ENCODE results near the gene MS4A7.

Gene MS4A7

DNA sequence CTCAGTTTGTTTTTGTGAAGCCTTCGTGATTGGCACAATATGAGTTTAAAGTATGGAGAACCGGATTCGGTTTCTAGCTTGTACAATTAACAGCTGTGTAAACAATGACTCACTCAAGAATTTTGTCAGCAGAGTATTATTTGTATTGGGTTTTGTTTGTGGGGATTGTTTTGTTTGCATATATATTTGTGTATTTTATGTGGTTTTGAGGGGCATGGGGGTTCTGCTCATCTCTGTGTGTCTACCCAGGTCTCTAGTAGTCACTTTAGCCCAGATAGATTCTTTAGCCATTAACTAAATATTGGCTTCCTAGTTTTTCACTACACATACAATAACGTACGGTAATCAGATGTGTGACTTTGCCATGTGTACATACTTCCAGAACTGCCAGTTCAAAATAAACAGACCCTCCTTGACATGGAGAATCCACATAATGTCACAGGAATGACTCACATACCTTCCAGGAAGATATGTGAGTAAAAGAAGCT is 7.5 kb upstream of the MS4A7 start:
- in situ Hi-C loops (cut with HindIII; ENCODE audit: low sequenced_read_pairs): no loop called here

DNA sequence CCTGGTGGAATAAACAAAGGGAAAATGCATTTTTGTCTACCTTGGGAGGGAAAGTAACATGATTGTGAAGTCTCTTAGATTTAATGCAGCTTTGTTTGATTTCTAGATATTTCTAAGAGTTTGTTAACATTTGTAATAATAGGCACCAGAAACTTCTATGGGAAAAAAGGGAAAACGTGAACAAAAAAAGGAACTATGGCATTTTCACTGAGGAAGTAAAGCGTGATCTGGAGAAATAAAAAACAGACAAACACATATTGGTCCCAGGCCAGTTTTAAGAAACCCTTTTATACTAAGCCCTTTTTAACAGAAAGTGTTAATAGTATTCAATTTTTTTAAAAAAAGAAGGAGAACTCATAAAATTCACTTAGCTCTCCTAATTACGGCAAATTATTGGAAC is 6.9 kb upstream of the MS4A7 start:
- in situ Hi-C loops (cut with HindIII; ENCODE audit: low sequenced_read_pairs): no loop called here

DNA sequence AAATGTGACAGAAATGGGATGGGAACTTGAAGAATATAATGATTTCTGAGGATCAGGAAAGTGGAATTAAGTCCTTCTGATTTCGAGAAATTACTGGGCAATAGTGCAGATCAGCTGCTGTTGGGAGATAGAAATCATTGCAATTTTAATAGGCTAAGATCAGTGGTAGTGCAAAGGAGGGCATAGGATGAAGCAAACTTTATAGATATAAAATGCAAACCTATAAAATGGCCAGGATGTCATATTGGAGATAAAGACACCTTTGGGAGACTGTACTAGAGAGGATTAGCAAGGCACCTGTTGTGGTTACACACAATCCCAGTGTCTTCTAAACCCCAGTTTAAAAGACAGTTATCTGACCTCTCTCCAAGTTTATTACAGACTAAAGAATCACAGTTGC is 6.5 kb upstream of the MS4A7 start:
- in situ Hi-C loops (cut with HindIII; ENCODE audit: low sequenced_read_pairs): no loop called here

GRCh38 chr11:60372767-60373166 is 5.6 kb upstream of the MS4A7 start:
- in situ Hi-C loops (cut with HindIII; ENCODE audit: low sequenced_read_pairs): no loop called here

DNA sequence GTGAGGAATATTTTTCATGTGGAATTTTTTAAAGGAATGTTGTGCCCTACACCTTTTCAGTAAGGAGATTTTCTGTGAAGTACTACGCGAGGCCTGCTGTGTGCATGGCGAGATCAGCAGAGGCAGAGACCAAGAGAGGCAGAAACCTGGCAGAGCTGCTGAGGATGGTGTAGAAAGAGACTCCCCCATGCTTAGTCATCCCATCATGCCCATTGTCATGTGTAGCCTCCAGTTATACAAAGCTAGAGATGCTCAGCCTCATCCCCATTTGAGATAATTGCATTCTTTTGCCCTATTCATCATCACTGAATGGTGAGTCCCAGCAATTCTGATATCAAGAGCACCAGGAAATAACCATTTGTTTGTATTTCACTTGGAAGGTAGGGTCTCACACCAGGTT is 3.0 kb upstream of the MS4A7 start:
- in situ Hi-C loops (cut with HindIII; ENCODE audit: low sequenced_read_pairs): no loop called here

GRCh38 chr11:60376601-60377000 is 1.7 kb upstream of the MS4A7 start:
- in situ Hi-C loops (cut with HindIII; ENCODE audit: low sequenced_read_pairs): no loop called here

DNA sequence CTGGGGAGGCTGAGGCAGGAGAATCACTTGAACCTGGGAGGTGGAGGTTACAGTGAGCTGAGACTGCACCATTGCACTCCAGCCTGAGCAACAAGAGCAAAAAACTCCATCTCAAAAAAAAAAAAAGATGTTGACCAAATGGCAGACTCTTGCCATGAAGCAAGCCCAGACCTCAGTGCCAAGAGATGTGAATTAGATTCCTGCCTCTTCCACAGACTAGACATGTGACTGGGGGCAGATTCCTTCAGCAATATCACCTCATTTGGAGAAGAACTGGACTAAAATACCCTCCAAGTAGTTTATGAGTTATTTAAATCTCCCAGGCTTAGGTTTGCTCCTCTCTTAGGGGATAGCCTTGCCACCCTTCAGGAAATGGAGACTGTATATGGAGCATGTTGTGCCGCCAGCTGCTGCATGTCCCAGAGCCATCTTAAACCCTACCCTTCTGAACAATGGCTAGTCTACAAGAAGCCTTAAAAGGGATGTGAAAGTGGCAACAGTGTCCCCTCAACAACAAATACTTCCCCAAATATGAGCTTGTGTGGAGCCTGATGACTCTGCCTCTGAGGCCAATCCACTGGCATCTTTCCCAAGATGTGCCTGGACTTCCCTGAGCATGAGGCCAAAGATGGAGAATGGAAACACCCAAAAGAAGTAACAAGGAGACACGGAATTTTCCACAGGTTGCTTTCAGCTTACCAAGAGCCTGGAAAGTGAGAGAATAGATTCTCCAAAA is 763 bp upstream of the MS4A7 start:
- in situ Hi-C loops (cut with HindIII; ENCODE audit: low sequenced_read_pairs): no loop called here

DNA sequence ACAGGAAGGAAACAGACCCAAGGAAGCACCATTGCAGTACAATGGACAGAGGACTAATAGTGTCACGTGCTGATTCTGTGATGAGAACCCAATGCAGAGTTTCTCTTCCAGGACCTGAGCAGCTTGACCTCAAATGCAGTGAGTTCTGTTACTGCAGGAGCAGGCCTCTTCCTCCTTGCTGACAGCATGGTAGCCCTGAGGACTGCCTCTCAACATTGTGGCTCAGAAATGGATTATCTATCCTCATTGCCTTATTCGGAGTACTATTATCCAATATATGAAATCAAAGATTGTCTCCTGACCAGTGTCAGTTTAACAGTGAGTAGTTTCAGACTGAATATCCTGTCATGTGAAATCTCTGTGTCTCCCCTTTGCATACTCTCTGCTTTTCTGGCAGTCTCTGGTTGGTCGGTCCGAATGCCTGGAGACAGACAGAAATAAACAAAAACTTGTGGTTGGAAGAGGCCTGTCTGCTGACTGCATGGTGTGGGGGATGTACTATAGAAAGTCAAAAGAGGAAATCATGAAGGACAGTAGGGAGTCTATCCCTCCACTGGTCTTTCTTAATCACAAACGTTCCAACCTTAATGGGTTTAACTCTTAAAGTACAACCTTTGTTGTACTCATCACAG is 11.1 kb downstream of the MS4A7 start:
- in situ Hi-C loops (cut with HindIII; ENCODE audit: low sequenced_read_pairs): no loop called here

DNA sequence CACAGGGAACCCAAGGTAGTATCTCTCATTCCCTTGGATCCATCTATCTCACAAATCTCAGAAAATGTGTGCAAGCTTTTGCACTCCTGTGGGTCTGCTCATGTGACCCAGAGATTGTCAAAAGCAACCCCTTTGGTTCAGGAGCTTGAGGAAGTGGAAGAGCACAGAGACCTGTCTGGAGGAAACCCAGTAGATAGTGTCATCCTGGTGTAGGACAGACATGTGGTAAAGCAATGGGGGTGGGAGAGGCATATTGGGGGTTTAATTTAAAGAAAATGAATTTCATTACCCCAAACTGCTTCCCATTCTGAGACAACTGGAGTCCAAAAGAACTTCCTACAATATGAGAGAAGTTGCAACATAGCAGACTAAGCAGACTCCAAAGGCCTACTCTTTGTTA is 12.1 kb downstream of the MS4A7 start:
- in situ Hi-C loops (cut with HindIII; ENCODE audit: low sequenced_read_pairs): no loop called here

DNA sequence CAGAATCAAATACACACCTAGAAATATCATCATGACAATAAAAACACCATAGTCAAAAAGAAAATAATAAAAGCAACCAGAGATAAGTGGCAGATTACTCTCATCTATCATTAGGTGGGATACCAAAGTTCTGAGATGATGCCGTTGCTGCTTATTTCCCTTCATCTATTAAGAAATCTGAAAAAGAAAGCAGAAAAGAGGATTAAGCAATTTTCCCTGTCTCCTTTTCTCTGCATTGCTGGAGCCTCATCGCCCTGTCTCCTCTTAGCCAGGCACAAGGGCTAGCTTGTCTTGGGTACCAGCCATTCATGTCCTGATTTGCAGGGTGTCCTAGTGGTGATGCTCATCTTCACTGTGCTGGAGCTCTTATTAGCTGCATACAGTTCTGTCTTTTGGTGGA is 14.0 kb downstream of the MS4A7 start:
- in situ Hi-C loops (cut with HindIII; ENCODE audit: low sequenced_read_pairs): no loop called here

- in situ Hi-C loops (cut with HindIII; ENCODE audit: low sequenced_read_pairs): no loop called here
Observed at GRCh38 chr11:60393016-60393415, 14.7 kb downstream of the MS4A7 start.

DNA sequence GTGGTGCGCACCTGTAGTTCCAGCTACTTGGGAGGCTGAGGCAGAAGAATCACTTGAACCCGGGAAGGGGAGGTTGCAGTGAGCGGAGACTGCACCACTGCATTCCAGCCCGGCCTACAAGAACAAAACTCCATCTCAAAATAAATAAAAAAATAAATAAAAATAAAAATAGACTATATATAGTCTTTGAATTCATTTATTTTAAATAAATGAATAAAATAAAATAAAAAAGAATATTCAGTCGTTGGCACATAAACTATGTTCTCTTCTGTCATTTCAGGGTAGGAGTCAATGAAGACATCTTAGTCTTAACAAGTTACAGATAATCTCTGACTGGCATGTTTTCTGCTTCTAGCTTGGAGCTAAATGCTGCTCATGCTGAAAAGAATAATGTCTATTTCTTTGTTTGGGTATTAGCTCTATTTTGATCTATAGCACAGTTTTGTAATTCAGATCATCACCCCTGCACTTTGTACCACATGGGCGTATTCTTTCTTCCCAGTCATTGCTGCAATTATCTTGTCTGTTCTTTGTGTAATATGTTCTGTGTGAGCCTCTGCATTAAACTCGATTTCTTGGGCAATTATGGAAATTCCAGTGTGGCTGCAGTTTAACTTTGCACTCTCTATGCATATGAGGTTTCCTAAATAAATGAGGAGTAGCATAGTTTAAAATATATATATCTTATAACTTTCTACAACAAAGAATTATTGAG is 16.5 kb downstream of the MS4A7 start:
- in situ Hi-C loops (cut with HindIII; ENCODE audit: low sequenced_read_pairs): no loop called here

- in situ Hi-C loops (cut with HindIII; ENCODE audit: low sequenced_read_pairs): no loop called here
Observed at GRCh38 chr11:60396382-60396781, 18.1 kb downstream of the MS4A7 start, which contains the start of gene MS4A14. Gene MS4A14 (plus strand): TSS chr11:60396459. CDS start chr11:60396579, 120 bp downstream.

DNA sequence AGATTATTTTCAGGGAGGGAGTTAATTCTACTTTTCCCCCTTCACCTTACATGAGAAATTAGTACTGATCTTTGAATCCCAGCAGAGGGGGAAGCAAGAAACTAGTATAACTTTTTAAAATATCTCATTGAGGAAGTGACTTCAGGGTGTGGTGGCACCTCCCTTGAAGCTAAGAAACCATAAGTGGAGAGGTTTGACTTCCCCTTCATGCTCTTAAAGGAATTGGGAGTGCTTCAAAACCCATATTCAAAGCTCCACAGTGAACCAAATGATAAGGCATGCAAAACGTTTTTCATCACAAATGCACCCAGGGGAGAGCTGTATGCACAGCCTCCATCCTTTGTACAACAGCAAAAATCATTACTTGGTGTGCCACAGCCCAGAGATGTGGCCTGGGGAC is 18.5 kb downstream of the MS4A7 start:
- in situ Hi-C loops (cut with HindIII; ENCODE audit: low sequenced_read_pairs): no loop called here

GRCh38 chr11:60420015-60420414 is 41.7 kb downstream of the MS4A7 start:
- in situ Hi-C loops (cut with HindIII; ENCODE audit: low sequenced_read_pairs): no loop called here

DNA sequence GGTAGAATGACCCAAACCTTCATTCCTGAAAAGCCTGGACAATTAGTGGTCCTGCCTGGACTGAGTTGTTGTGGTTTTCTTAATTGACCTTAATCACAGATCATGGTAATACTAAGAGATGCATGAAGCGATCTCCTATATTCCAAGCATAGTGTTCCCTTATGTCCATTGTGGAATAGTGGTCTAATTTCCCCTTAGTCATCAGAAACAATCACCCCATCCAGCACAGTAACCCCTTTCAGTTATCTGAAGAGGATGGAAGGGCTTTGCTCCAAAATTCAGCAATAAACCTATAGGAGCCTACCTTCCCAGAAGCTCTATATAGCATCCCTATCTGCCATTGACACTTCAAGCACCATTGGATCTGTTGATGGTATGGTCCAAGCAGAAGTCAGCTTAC is 44.3 kb downstream of the MS4A7 start:
- in situ Hi-C loops (cut with HindIII; ENCODE audit: low sequenced_read_pairs): no loop called here

DNA sequence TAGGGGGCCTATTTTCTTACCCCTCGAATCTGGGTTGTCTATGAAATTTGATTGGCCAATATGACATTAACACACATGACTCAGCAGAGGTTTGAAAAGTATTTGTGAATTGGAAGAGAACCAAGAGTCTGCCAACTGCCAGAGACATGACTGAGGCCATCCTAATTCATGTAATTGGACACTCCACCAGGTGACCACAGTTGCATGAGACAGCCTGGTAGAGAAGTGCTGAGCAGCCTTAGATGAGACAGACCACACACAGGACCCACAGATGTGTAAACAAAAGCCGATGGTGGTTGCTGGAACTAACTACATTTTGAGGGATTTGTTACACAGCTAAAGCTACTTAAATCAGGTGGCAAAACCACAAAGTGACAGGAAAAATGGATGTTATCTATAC is 50.2 kb downstream of the MS4A7 start:
- in situ Hi-C loops (cut with HindIII; ENCODE audit: low sequenced_read_pairs): loop anchor here (5.0 kb wide), 1 partner anchor 79 kb away; no protein-coding TSS in a partner anchor

GRCh38 chr11:60429272-60429671 is 50.9 kb downstream of the MS4A7 start, which contains the start of gene MS4A5:
Gene MS4A5 (plus strand): TSS chr11:60429572. CDS start chr11:60429675, 103 bp downstream.
- in situ Hi-C loops (cut with HindIII; ENCODE audit: low sequenced_read_pairs): loop anchor here (5.0 kb wide), 1 partner anchor 78 kb away; no protein-coding TSS in a partner anchor

GRCh38 chr11:60431251-60431650 is 52.9 kb downstream of the MS4A7 start:
- in situ Hi-C loops (cut with HindIII; ENCODE audit: low sequenced_read_pairs): no loop called here

DNA sequence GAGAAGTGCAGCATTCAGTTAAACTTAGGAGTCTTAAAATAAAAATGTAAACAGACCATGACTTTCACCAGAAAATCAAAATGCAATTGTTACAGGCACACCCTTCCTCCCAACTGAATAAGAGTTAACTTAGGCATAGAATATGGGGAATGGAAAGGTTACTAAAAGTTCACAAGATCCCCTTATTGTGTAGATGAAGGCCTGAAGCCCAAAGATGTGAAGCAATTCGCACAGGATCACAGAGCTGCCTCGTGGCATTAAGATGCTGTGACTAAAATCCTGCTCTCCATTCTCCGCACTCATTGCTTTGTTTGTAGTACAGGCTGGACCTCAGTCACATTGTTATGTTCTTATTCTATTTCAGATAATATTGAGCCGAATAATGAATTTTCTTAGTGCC is 55.1 kb downstream of the MS4A7 start:
- in situ Hi-C loops (cut with HindIII; ENCODE audit: low sequenced_read_pairs): no loop called here
